Adrenal gland (tissue), 12 donors: ENCODE measurements around the gene TNRC6C. TPM values are rescaled to one million over a fixed set of nuclear protein-coding genes. Genes with fewer than 3 reads are reported as not detected.

Experiments
- DNase-seq, 7 donors: peaks; one replicate each; pipeline ENCODE4 v3.0.0-alpha.2; 2019 to 2020
- H3K27ac ChIP-seq, 5 donors: fragments of 200-600 bp; sonication (generic) in 4 of 5; 1 replicate in 3 of 5; 2 replicates in 2 of 5; pipeline versions ENCODE4 v1.5.1 to v1.8.0; 2016 to 2020; ENCODE audit warnings: mild to moderate bottlenecking in 1 of 5
- H3K27me3 ChIP-seq: fragments of 200-600 bp; 2 replicates; pipeline ENCODE4 v1.8.0; 2021
- H3K36me3 ChIP-seq, 2 donors: fragments of 200-600 bp; replicated peaks in 1 of 2; 1 replicate in 1 of 2; 2 replicates in 1 of 2; pipeline versions ENCODE4 v1.5.1 to v1.8.0; 2018 to 2022
- H3K4me1 ChIP-seq, 2 donors: fragments of 200-600 bp; replicated peaks in 1 of 2; 1 replicate in 1 of 2; 2 replicates in 1 of 2; pipeline versions ENCODE4 v1.5.1 to v1.8.0; 2018 to 2021
- H3K4me3 ChIP-seq, 4 donors: fragments of 200-600 bp; sonication (generic) in 3 of 4; one replicate each; pipeline ENCODE4 v1.5.1; 2016 to 2018
- H3K9me3 ChIP-seq, 3 donors: fragments of 200-600 bp; sonication (generic) in 1 of 3; replicated peaks in 1 of 3; 1 replicate in 2 of 3; 2 replicates in 1 of 3; pipeline versions ENCODE4 v1.5.1 to v1.8.0; 2016 to 2021
- POLR2A ChIP-seq, 2 donors: fragments of 450-650 bp; IDR thresholded peaks; one replicate each; pipeline ENCODE4 v1.6.1; 2017; ENCODE audit warnings: antibody characterized with exemption in 2 of 2, mild to moderate bottlenecking in 2 of 2, moderate library complexity in 1 of 2
- WGBS, 4 donors: extraction: QIAGEN DNeasy Blood & Tissue Kit in 2 of 4; methylation state at CpG; one replicate each; pipeline versions ENCODE4 v1.1.5 to v1.1.7; 2013 to 2017; 5-methylcytosine and 5-hydroxymethylcytosine counted together
- intact Hi-C, 2 donors: fragments of 100-400 bp; cut with DNase I; formaldehyde crosslinking; loops; one replicate each; pipeline versions ENCODE4 v1.14.1 to v1.15.0; 2022 to 2023
- polyA plus RNA-seq, 3 donors: library from polyadenylated mRNA; stranded (reverse); fragments of 200-250 nt in 2 of 3; fragments of 350-450 nt in 1 of 3; fragmentation: Illumina TruSeq in 1 of 3; extraction: RNeasy Lipid Tissue Mini Kit (QIAGEN cat#74804) in 1 of 3; gene quantifications; one replicate each; pipeline ENCODE4 v1.2.3, GENCODE V29; 2013 to 2014
- total RNA-seq, 9 donors: library from RNA; depleted of rRNA in 4 of 9; stranded (reverse); fragments of >200 nt in 4 of 9; fragments of 120-200 nt in 1 of 9; fragmentation: NEBNext Ultra II Directional in 1 of 9; extraction: Animal tissue kit (Norgen Biotek cat#: 25700) in 1 of 9; gene quantifications; one replicate each; pipeline versions ENCODE4 v1.1.0 to v1.2.4, GENCODE V29; 2013 to 2023
- TF ChIP-seq, protein P1 (sequence below), 6 experiments: fragments of 450-650 bp in 4 of 6; fragments of 200-600 bp in 2 of 6; sonication (generic) in 1 of 6; IDR thresholded peaks; 1 replicate in 5 of 6; 2 replicates in 1 of 6; pipeline versions ENCODE4 v1.5.1 to v1.8.0; 2016 to 2021; ENCODE audit warnings: antibody characterized with exemption in 6 of 6, mild to moderate bottlenecking in 2 of 6, moderate library complexity in 1 of 6
- donor health status: healthy with polysubstance abuse.
- donor health status: Bipolar disorder and iron deficiency.
- donor health status: DM: yes; HTN: yes; CAD: no.
- donor health status: DM: no; HTN: no; CAD: no.
- donor health status: DM: no; HTN: no; CAD: no.
- donor health status: DM: yes; HTN: yes; CAD: no.

Gene TNRC6C
- total and polyA plus RNA-seq, 12 donors: 2.8 to 18.7 (median 11.2) TPM

DNA sequence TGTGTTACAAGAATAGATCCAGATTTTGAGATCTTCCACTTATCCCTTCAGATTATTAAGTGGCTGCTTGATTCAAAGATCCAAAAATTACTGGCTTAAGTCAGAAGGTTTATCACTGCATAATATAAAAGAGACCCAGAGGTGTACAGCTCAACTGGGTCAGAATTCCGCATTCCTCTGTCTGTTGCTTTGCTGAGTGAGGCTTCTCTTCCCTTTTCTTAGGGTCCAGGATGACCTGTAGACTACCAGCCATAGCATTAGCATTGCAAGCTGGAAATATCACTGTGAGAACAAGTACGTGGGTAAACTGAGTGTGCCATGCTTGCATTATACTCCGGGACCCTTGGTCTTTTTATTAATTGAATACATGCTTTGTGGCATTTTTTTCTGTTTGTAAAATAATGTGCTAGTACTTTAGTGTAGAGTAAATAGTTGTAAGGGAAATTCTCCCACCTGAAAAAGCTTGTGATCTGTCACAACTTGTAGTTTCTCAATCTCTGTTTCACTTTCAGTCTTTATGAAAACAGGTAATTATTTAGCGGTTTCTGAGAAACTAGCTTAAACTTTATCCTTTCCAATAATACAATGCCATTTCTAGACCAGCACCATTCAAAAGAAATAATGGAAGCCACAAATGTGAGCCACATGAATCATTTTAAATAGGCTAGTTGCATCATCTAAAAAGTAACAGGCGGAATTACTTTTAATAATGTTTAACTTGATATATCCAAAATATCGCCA is 61.6 kb downstream of the TNRC6C start:
- no peak overlapping the region for H3K27ac ChIP-seq
- 91 to 94% (median 93%) methylated on average over 6 of the region's 6 CpGs for WGBS, 4 donors
- no peaks in the 10 kb centered on the region for H3K36me3 ChIP-seq
- no peak overlapping the region for H3K4me3 ChIP-seq
- H3K27me3 ChIP-seq: no peaks in the 10 kb centered on the region
- H3K9me3 ChIP-seq: no peaks in the 10 kb centered on the region
- TF ChIP-seq, protein P1, sequence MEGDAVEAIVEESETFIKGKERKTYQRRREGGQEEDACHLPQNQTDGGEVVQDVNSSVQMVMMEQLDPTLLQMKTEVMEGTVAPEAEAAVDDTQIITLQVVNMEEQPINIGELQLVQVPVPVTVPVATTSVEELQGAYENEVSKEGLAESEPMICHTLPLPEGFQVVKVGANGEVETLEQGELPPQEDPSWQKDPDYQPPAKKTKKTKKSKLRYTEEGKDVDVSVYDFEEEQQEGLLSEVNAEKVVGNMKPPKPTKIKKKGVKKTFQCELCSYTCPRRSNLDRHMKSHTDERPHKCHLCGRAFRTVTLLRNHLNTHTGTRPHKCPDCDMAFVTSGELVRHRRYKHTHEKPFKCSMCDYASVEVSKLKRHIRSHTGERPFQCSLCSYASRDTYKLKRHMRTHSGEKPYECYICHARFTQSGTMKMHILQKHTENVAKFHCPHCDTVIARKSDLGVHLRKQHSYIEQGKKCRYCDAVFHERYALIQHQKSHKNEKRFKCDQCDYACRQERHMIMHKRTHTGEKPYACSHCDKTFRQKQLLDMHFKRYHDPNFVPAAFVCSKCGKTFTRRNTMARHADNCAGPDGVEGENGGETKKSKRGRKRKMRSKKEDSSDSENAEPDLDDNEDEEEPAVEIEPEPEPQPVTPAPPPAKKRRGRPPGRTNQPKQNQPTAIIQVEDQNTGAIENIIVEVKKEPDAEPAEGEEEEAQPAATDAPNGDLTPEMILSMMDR (IDR thresholded peaks at IDR 0.05): no peak
- no peak for TF ChIP-seq POLR2A (IDR thresholded peaks at IDR 0.05)
- intact Hi-C loops: loop anchor here (10.0 kb wide), 2 partner anchors 55 to 475 kb away; no protein-coding TSS in a partner anchor
- no peak for DNase-seq
- H3K4me1 ChIP-seq: no peaks in the 10 kb centered on the region

GRCh38 chr17:78020717-78021108 is 62.2 kb downstream of the TNRC6C start:
- 71 to 100% (median 91%) methylated on average over 1 of the region's 1 CpG for WGBS, 4 donors
- no peak for TF ChIP-seq POLR2A (IDR thresholded peaks at IDR 0.05)
- Histone ChIP-seq H3K36me3 (no peaks in the 10 kb centered on the region), H3K9me3 (no peaks in the 10 kb centered on the region), H3K27ac (no peak overlapping the region), H3K4me1 (no peaks in the 10 kb centered on the region), H3K27me3 (no peaks in the 10 kb centered on the region), H3K4me3 (no peak overlapping the region)
- no peak for DNase-seq
- intact Hi-C loops: no loop called here

DNA sequence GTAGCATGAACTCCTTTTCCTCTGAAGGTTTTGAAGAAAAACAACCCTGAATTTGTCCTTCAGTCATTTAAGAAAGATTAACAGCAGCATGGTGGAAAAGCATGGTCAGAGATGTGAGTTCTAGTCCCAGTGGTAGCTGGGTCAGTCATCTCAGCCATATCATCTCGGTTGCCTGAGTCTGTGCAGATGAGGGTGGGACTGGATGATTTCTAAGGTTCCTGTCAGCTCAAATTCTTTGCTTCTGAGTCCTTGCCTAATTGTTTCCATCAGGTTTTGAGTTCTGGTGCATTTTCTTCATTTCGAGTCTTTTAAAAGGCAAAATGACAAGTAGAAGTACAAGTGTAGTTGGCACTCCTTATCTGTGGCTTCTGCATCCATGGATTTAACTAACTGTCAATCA is 63.9 kb downstream of the TNRC6C start:
- no peaks in the 10 kb centered on the region for H3K36me3 ChIP-seq
- no peaks in the 10 kb centered on the region for H3K27me3 ChIP-seq
- H3K9me3 ChIP-seq: no peaks in the 10 kb centered on the region
- TF ChIP-seq, protein P1 (IDR thresholded peaks at IDR 0.05): no peak
- no peak for TF ChIP-seq POLR2A (IDR thresholded peaks at IDR 0.05)
- no peak overlapping the region for H3K4me3 ChIP-seq
- intact Hi-C loops: no loop called here
- WGBS, 4 donors: 86 to 97% (median 89%) methylated on average over 2 of the region's 2 CpGs
- no peak overlapping the region for H3K27ac ChIP-seq
- no peak for DNase-seq
- H3K4me1 ChIP-seq: no peaks in the 10 kb centered on the region

DNA sequence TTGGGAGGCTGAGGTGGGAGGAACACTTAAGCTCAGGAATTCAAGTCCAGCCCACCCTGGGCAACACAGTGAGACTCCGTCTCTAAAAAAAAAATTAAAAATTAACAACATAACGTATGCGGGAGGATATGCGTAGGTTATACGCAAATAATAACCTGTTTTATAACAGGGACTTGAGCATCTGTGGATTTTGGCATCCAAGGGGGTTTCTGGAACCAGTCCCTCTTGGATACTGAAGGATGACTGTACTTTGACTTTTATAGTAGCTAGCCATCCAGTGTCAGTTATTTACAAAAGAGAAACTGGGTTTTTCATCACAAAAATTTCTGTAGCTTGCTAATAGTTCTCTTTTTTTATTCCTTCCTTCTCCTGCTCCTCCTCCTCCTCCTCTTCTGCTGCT is 64.5 kb downstream of the TNRC6C start:
- Histone ChIP-seq H3K9me3 (no peaks in the 10 kb centered on the region), H3K4me3 (no peak overlapping the region), H3K27ac (no peak overlapping the region), H3K36me3 (no peaks in the 10 kb centered on the region), H3K27me3 (no peaks in the 10 kb centered on the region), H3K4me1 (no peaks in the 10 kb centered on the region)
- no peak for TF ChIP-seq POLR2A (IDR thresholded peaks at IDR 0.05)
- TF ChIP-seq, protein P1 (IDR thresholded peaks at IDR 0.05): no peak
- intact Hi-C loops: no loop called here
- 90 to 95% (median 94%) methylated on average over 5 of the region's 5 CpGs for WGBS, 4 donors
- no peak for DNase-seq

- Histone ChIP-seq H3K4me1 (no peaks in the 10 kb centered on the region), H3K27ac (no peak overlapping the region), H3K9me3 (no peaks in the 10 kb centered on the region), H3K36me3 (no peaks in the 10 kb centered on the region), H3K4me3 (no peak overlapping the region), H3K27me3 (no peaks in the 10 kb centered on the region)
- WGBS, 4 donors: 87 to 95% (median 89%) methylated on average over 2 of the region's 2 CpGs
- TF ChIP-seq POLR2A (IDR thresholded peaks at IDR 0.05): no peak
- TF ChIP-seq, protein P1 (IDR thresholded peaks at IDR 0.05): no peak
- no peak for DNase-seq
- intact Hi-C loops: no loop called here
Observed at GRCh38 chr17:78026381-78026780, 67.9 kb downstream of the TNRC6C start.
